Gastroesophageal sphincter (tissue), 4 donors: ENCODE data around the gene POT1. TPM values are rescaled to one million over a fixed set of nuclear protein-coding genes. Genes with fewer than 3 reads are reported as not detected.

ENCODE experiments used
- ATAC-seq: fragments of 150-250 bp; one replicate; pipeline ENCODE4 v1.9.1; 2016; ENCODE audit warnings: mild to moderate bottlenecking, moderate library complexity
- H3K27ac ChIP-seq, 4 donors: fragments of 200-600 bp; sonication (generic) in 3 of 4; 1 replicate in 3 of 4; 2 replicates in 1 of 4; pipeline ENCODE4 v1.5.1; 2016 to 2019
- H3K27me3 ChIP-seq: fragments of 200-600 bp; sonication (generic); one replicate; pipeline ENCODE4 v1.5.1; 2019
- H3K36me3 ChIP-seq, 2 donors: fragments of 200-600 bp; sonication (generic); one replicate each; pipeline ENCODE4 v1.5.1; 2019; ENCODE audit warnings: control low read depth in 1 of 2
- H3K4me1 ChIP-seq, 3 donors: fragments of 200-600 bp; sonication (generic); 1 replicate in 2 of 3; 2 replicates in 1 of 3; pipeline ENCODE4 v1.5.1; 2016 to 2019; ENCODE audit warnings: control low read depth in 2 of 3
- H3K4me3 ChIP-seq, 2 donors: fragments of 200-600 bp; sonication (generic); one replicate each; pipeline ENCODE4 v1.5.1; 2019; ENCODE audit warnings: mild to moderate bottlenecking in 1 of 2, moderate library complexity in 1 of 2
- H3K9me3 ChIP-seq, 3 donors: fragments of 200-600 bp; sonication (generic); one replicate each; pipeline ENCODE4 v1.5.1; 2017 to 2019; ENCODE audit warnings: control low read depth in 2 of 3
- EP300 ChIP-seq: sonication (generic); formaldehyde crosslinking; IDR thresholded peaks from one replicate; pipeline ENCODE4 v1.6.1; 2017; ENCODE audit warnings: antibody characterized with exemption, mild to moderate bottlenecking
- POLR2A ChIP-seq, 2 donors: fragments of 450-650 bp; IDR thresholded peaks; one replicate each; pipeline ENCODE4 v1.6.1; 2017; ENCODE audit warnings: antibody characterized with exemption in 2 of 2, mild to moderate bottlenecking in 2 of 2, moderate library complexity in 1 of 2
- POLR2AphosphoS5 ChIP-seq: sonication (generic); formaldehyde crosslinking; IDR thresholded peaks from one replicate; pipeline ENCODE4 v1.6.1; 2017; ENCODE audit warnings: antibody characterized with exemption
- WGBS, 2 donors: methylation state at CpG; one replicate each; pipeline ENCODE4 v1.1.5; 2018; ENCODE audit warnings: low coverage in 1 of 2; 5-methylcytosine and 5-hydroxymethylcytosine counted together
- total RNA-seq, 4 donors: library from RNA; depleted of rRNA; stranded (reverse); fragments of >200 nt; gene quantifications; one replicate each; pipeline ENCODE4 v1.1.0, GENCODE V29; 2016
- TF ChIP-seq, protein P1 (sequence below), 4 experiments: fragments of 200-600 bp in 2 of 4; fragments of 450-650 bp in 2 of 4; sonication (generic) in 1 of 4; IDR thresholded peaks; one replicate each; pipeline ENCODE4 v1.5.1; 2017 to 2019; ENCODE audit warnings: antibody characterized with exemption in 4 of 4, mild to moderate bottlenecking in 2 of 4, moderate library complexity in 2 of 4

POT1 gene
- total RNA-seq, 4 donors from 2014 or later: 17.9 to 32.7 (median 25.6) TPM

DNA sequence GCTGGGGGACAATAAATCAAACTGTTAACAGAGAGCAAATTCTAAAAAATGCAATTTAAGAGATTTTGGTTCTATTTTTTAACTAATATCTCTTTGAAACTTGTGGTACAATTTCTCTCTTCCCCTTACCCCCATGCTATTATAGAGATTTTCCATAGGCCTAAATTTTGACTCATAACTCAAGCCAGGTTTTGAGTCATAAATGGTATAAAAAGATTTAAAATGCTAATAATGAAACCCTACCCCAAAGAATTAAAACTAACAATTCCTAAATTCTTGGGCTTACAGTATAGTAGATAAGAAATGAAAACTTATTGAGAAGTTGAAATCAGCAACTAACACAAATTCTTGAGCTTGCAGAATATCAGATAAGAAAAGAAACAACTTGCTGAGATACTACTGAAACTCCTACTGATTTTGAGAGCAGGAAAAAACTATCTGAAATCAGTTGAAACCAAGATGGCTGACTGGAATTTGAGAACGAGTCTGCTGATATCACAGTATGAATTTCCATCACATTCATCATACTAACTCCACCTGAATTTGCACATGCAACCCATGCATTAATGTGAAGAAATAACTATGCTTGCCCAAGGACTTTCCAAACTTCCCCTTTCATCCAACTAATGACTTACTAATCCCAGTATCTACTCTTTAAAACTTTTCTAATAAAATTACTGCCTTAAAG lies 36.3 kb downstream of the POT1 start:
- H3K4me1 ChIP-seq: no peaks in the 10 kb centered on the region
- TF ChIP-seq POLR2AphosphoS5: no peak
- TF ChIP-seq, protein P1, sequence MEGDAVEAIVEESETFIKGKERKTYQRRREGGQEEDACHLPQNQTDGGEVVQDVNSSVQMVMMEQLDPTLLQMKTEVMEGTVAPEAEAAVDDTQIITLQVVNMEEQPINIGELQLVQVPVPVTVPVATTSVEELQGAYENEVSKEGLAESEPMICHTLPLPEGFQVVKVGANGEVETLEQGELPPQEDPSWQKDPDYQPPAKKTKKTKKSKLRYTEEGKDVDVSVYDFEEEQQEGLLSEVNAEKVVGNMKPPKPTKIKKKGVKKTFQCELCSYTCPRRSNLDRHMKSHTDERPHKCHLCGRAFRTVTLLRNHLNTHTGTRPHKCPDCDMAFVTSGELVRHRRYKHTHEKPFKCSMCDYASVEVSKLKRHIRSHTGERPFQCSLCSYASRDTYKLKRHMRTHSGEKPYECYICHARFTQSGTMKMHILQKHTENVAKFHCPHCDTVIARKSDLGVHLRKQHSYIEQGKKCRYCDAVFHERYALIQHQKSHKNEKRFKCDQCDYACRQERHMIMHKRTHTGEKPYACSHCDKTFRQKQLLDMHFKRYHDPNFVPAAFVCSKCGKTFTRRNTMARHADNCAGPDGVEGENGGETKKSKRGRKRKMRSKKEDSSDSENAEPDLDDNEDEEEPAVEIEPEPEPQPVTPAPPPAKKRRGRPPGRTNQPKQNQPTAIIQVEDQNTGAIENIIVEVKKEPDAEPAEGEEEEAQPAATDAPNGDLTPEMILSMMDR (IDR thresholded peaks at IDR 0.05): no peak
- no peak for TF ChIP-seq POLR2A (IDR thresholded peaks at IDR 0.05)
- no peak for TF ChIP-seq EP300
- H3K36me3 ChIP-seq: peaks cover 0 to 55% of the 10 kb centered on the region in 2 donors
- no peak overlapping the region for H3K27ac ChIP-seq
- WGBS, 2 donors: 77 to 93% methylated on average over 1 of the region's 1 CpG
- no peaks in the 10 kb centered on the region for H3K9me3 ChIP-seq
- no peak for ATAC-seq
- no peak overlapping the region for H3K4me3 ChIP-seq
- no peaks in the 10 kb centered on the region for H3K27me3 ChIP-seq

DNA sequence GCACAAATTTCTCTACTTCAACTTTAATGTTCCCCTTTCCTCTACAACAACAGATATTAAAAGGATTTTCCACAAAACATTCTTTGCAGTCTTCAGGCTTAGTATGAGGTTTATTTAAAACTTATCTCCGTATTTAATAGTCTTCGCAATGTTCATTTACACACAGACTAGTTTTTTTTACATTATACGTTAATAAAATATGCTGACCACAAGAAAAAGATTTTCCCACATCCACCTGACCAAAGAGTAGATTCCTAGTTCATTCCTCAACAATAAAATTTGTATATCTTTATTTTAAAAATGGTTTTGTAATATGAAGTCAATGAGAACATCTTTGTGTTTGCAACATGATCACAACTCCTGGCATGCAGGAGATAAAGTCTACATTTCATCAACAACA lies 42.4 kb downstream of the POT1 start:
- Histone ChIP-seq H3K36me3 (peaks cover 0 to 37% of the 10 kb centered on the region in 2 donors), H3K4me3 (no peak overlapping the region), H3K9me3 (no peaks in the 10 kb centered on the region), H3K27me3 (no peaks in the 10 kb centered on the region), H3K4me1 (no peaks in the 10 kb centered on the region), H3K27ac (no peak overlapping the region)
- WGBS, 2 donors: 92 to 93% methylated on average over 3 of the region's 3 CpGs
- TF ChIP-seq POLR2A (IDR thresholded peaks at IDR 0.05) (no peak), EP300 (no peak), POLR2AphosphoS5 (no peak)
- TF ChIP-seq, protein P1 (IDR thresholded peaks at IDR 0.05): no peak
- no peak for ATAC-seq

DNA sequence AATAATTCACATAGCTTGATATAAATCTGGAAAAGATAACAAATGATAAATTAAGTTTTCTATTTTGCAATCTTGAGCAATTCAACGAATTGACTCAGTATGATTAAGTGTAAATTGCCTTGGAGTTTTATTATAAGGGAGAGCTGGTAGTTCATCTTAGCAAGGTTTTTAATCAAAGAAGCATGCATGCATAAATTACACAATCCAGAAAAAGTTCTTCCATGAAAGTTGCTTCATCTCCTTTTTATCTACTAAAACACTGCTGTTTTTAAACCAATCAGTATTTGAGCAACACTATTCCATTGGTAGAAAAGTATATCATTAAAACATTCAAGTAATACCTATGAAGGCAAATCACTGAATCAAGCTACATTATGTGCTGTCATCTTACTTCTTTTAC lies 47.6 kb downstream of the POT1 start:
- TF ChIP-seq POLR2AphosphoS5: no peak
- 76 to 82% methylated on average over 1 of the region's 1 CpG for WGBS, 2 donors
- no peak for ATAC-seq

DNA sequence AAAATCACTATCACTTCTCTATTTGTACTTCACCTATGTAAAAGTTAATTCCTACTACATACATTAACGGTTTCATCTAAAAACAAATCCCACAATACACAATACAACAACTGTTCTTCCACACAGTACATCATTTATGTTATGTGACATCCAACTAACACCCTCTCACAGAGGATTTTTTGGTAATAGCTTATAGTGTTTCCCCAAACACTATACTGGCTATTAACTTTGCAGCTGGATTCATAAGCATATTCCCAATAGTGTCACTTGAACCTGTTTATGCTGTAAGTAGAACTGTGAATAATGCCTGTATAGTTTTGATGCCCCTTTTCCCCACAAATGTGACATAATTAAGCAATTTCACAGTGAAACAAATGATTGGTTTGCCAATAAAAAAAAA lies 49.9 kb downstream of the POT1 start:
- 73 to 85% methylated on average over 1 of the region's 1 CpG for WGBS, 2 donors

More for the DNA sequence above, 47.6 kb downstream of the POT1 start:
- Histone ChIP-seq H3K27me3 (no peaks in the 10 kb centered on the region), H3K36me3 (no peaks in the 10 kb centered on the region), H3K4me1 (no peaks in the 10 kb centered on the region), H3K27ac (no peak overlapping the region), H3K4me3 (no peak overlapping the region), H3K9me3 (no peaks in the 10 kb centered on the region)

DNA sequence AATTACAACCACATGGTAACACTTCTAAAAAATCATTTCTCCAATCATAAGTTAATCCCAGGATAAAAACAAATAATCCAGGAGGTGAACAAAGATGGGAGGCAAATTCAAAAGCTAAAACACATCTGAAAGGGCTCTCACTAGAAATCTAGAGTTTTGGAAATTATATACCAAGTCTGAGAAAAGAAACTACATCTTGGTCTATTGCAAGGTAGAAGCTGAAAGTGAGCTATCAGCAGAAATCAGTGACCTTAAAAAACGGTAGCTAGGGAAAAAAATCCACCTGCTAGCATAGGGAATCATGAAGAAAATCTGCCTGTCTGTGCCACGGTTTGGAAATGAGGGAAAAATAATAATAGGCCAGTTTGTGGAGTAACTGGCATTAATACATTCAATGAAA lies 50.5 kb downstream of the POT1 start:
- H3K27ac ChIP-seq: no peak overlapping the region
- TF ChIP-seq EP300 (no peak), POLR2A (IDR thresholded peaks at IDR 0.05) (no peak), POLR2AphosphoS5 (no peak)
- TF ChIP-seq, protein P1 (IDR thresholded peaks at IDR 0.05): no peak
- no peaks in the 10 kb centered on the region for H3K27me3 ChIP-seq
- H3K4me3 ChIP-seq: no peak overlapping the region
- no peaks in the 10 kb centered on the region for H3K36me3 ChIP-seq
- ATAC-seq: no peak
- 68 to 77% methylated on average over 2 of the region's 2 CpGs for WGBS, 2 donors
- H3K4me1 ChIP-seq: no peaks in the 10 kb centered on the region
- no peaks in the 10 kb centered on the region for H3K9me3 ChIP-seq

More for the DNA sequence above, 49.9 kb downstream of the POT1 start:
- no peak overlapping the region for H3K27ac ChIP-seq
- H3K36me3 ChIP-seq: no peaks in the 10 kb centered on the region
- H3K4me1 ChIP-seq: no peaks in the 10 kb centered on the region
- ATAC-seq: no peak
- no peaks in the 10 kb centered on the region for H3K27me3 ChIP-seq
- TF ChIP-seq EP300 (no peak), POLR2A (IDR thresholded peaks at IDR 0.05) (no peak), POLR2AphosphoS5 (no peak)
- TF ChIP-seq, protein P1 (IDR thresholded peaks at IDR 0.05): no peak
- H3K4me3 ChIP-seq: no peak overlapping the region
- no peaks in the 10 kb centered on the region for H3K9me3 ChIP-seq
